Measurements from ENCODE around the gene CBR4.

The CBR4 gene

GRCh38 chr4:169010125-169011023 is at the start of gene CBR4:
Gene CBR4 (minus strand): TSS chr4:169010255. CDS start chr4:169010089, 166 bp downstream.
- DNase-seq (ENCODE audit: low read depth in 2 of 2, low spot score in 1 of 2) = peak; percentile 86 to 93

- no peak for DNase-seq (ENCODE audit: low read depth in 2 of 2, low spot score in 1 of 2)
These were observed 49.5 kb upstream of the CBR4 start for GRCh38 chr4:169059306-169060211.

GRCh38 chr4:169058312-169058711 is 48.3 kb upstream of the CBR4 start:
- DNase-seq (ENCODE audit: low read depth in 2 of 2, low spot score in 1 of 2) = no peak

- DNase-seq (ENCODE audit: low read depth in 2 of 2, low spot score in 1 of 2) = no peak
These were observed 44.8 kb upstream of the CBR4 start for GRCh38 chr4:169054879-169055278.

- DNase-seq (ENCODE audit: low read depth in 2 of 2, low spot score in 1 of 2) = no peak
These were observed 42.5 kb upstream of the CBR4 start for GRCh38 chr4:169052594-169052945.

GRCh38 chr4:169051761-169052593 is 41.9 kb upstream of the CBR4 start:
- DNase-seq (ENCODE audit: low read depth in 2 of 2, low spot score in 1 of 2) = no peak

- no peak for DNase-seq (ENCODE audit: low read depth in 2 of 2, low spot score in 1 of 2)
These were observed 41.1 kb upstream of the CBR4 start for GRCh38 chr4:169050881-169051760.

- no peak for DNase-seq (ENCODE audit: low read depth in 2 of 2, low spot score in 1 of 2)
These were observed 40.2 kb upstream of the CBR4 start for GRCh38 chr4:169050284-169050683.

- no peak for DNase-seq (ENCODE audit: low read depth in 2 of 2, low spot score in 1 of 2)
These were observed 38.9 kb upstream of the CBR4 start for GRCh38 chr4:169048868-169049414.

- DNase-seq (ENCODE audit: low read depth in 2 of 2, low spot score in 1 of 2) = no peak
These were observed 37.9 kb upstream of the CBR4 start for GRCh38 chr4:169047956-169048355.

GRCh38 chr4:169045862-169046584 is 36.0 kb upstream of the CBR4 start:
- DNase-seq (ENCODE audit: low read depth in 2 of 2, low spot score in 1 of 2) = no peak

- no peak for DNase-seq (ENCODE audit: low read depth in 2 of 2, low spot score in 1 of 2)
These were observed 34.8 kb upstream of the CBR4 start for GRCh38 chr4:169044714-169045447.

- DNase-seq (ENCODE audit: low read depth in 2 of 2, low spot score in 1 of 2) = no peak
These were observed 32.6 kb upstream of the CBR4 start for GRCh38 chr4:169042608-169043007.

- no peak for DNase-seq (ENCODE audit: low read depth in 2 of 2, low spot score in 1 of 2)
These were observed 30.7 kb upstream of the CBR4 start for GRCh38 chr4:169040559-169041261.

GRCh38 chr4:169039251-169039954 is 29.3 kb upstream of the CBR4 start:
- no peak for DNase-seq (ENCODE audit: low read depth in 2 of 2, low spot score in 1 of 2)

GRCh38 chr4:169037506-169037905 is 27.5 kb upstream of the CBR4 start:
- DNase-seq (ENCODE audit: low read depth in 2 of 2, low spot score in 1 of 2) = no peak

Measured in stimulated activated CD8-positive, alpha-beta memory T cell treated with anti-CD3 and anti-CD28 coated beads, Interleukin-4, amount 100 ng/mL, for 1 hour (primary cell).